HepG2 (cell line): ENCODE measurements around the gene CDC14B. TPM values are rescaled to one million over a fixed set of nuclear protein-coding genes. Genes with fewer than 3 reads are reported as not detected.

ENCODE experiments used
- ATAC-seq: fragments of 200-7000 bp; cut with Tn5 transposase; 3 replicates; pipeline ENCODE4 v1.9.1; 2020; ENCODE audit warnings: mild to moderate bottlenecking, moderate library complexity
- BruUV-seq: library from RNA; stranded (reverse); fragments of 400-500 nt; replicated peaks from 2 replicates; lab custom pipeline; 2021; lab: Mats Ljungman, UMichigan
- CTCF ChIA-PET: fragments of 300-600 bp; formaldehyde crosslinking; extraction: SDS; loops from one replicate; lab custom pipeline; 2021; ENCODE audit warnings: low total read pairs, inconsistent platforms, low intra/inter-chr PET ratio; lab: Yijun Ruan, JAX
- POLR2A ChIA-PET: fragments of 350-600 bp; sonication (Branson Sonifier 250); formaldehyde crosslinking; loops from one replicate; lab custom pipeline; 2020; ENCODE audit warnings: antibody characterized with exemption, inconsistent platforms; lab: Yijun Ruan, JAX
- DNase-seq: peaks from one replicate; pipeline ENCODE4 v3.0.0-alpha.2; 2015; ENCODE audit warnings: low spot score
- FAIRE-seq: peaks from 3 replicates; lab custom pipeline; 2011; peaks lifted over from hg19 to GRCh38; lab: Jason Lieb, UNC
- H2AFZ ChIP-seq: one replicate; pipeline ENCODE4 v1.6.1; 2011; ENCODE audit warnings: low read length, inconsistent platforms
- H3K27ac ChIP-seq: fragments of 300-600 bp; 3 replicates; pipeline ENCODE4 v1.8.0; 2011; ENCODE audit warnings: mixed run types, mild to moderate bottlenecking, mixed read lengths, low read length, inconsistent platforms; ENCODE audit not compliant: insufficient read depth; ENCODE audit errors: extremely low read length
- H3K27me3 ChIP-seq, 2 experiments: fragments of 200-600 bp in 1 of 2; 2 replicates in 1 of 2; 3 replicates in 1 of 2; pipeline versions ENCODE4 v1.6.0 to v1.8.0; 2011; ENCODE audit warnings: low read length in 2 of 2, mild to moderate bottlenecking in 2 of 2, moderate library complexity in 2 of 2, inconsistent platforms in 1 of 2; ENCODE audit not compliant: insufficient read depth in 2 of 2, control insufficient read depth in 1 of 2
- H3K36me3 ChIP-seq, 2 experiments: fragments of 200-600 bp in 1 of 2; replicated peaks in 1 of 2; 2 replicates in 1 of 2; 3 replicates in 1 of 2; pipeline versions ENCODE4 v1.5.1 to v1.8.0; 2011; ENCODE audit warnings: low read length in 2 of 2, inconsistent platforms in 1 of 2; ENCODE audit not compliant: insufficient read depth in 2 of 2, control insufficient read depth in 1 of 2
- H3K4me1 ChIP-seq: 2 replicates; pipeline ENCODE4 v1.5.1; 2012; ENCODE audit warnings: low read length, inconsistent platforms; ENCODE audit not compliant: insufficient read depth
- H3K4me2 ChIP-seq: 2 replicates; pipeline ENCODE4 v1.6.0; 2011; ENCODE audit warnings: low read depth, low read length, inconsistent platforms
- H3K4me3 ChIP-seq, 3 experiments: fragments of 200-600 bp in 1 of 3; sonication (generic), shearing (Covaris generic) in 1 of 3; replicated peaks in 1 of 3; 2 replicates each; pipeline ENCODE4 v1.5.1; 2011 to 2016; ENCODE audit warnings: low read length in 3 of 3, inconsistent platforms in 2 of 3, low read depth in 2 of 3, mild to moderate bottlenecking in 2 of 3, control low read depth in 1 of 3, mixed read lengths in 1 of 3; ENCODE audit not compliant: insufficient read depth in 1 of 3
- H3K79me2 ChIP-seq: one replicate; pipeline ENCODE4 v1.6.1; 2011; ENCODE audit warnings: low read length, inconsistent platforms; ENCODE audit not compliant: insufficient read depth
- H3K9ac ChIP-seq: 2 replicates; pipeline ENCODE4 v1.6.0; 2011; ENCODE audit warnings: mild to moderate bottlenecking, low read depth, low read length, inconsistent platforms; ENCODE audit not compliant: insufficient read depth
- H3K9me3 ChIP-seq: 2 replicates; pipeline ENCODE4 v1.5.1; 2012; ENCODE audit warnings: mild to moderate bottlenecking, low read length
- H4K20me1 ChIP-seq: 2 replicates; pipeline ENCODE4 v1.6.0; 2011; ENCODE audit warnings: inconsistent platforms, mild to moderate bottlenecking, low read length, moderate library complexity; ENCODE audit not compliant: insufficient read depth
- CEBPZ ChIP-seq: IDR thresholded peaks from 2 replicates; pipeline ENCODE4 v1.6.1; 2012; ENCODE audit warnings: low read length, improper control_type of control experiment
- CENPT ChIP-seq: sonication (generic); formaldehyde crosslinking; IDR thresholded peaks from 2 replicates; pipeline ENCODE4 v1.8.0; 2022; ENCODE audit warnings: low read depth, mild to moderate bottlenecking, moderate library complexity, missing genetic modification reagents
- DMAP1 ChIP-seq: IDR thresholded peaks from 2 replicates; pipeline ENCODE4 v1.6.1; 2016
- FOXK1 ChIP-seq: sonication (generic); formaldehyde crosslinking; IDR thresholded peaks from 2 replicates; pipeline ENCODE4 v1.4.0; 2020; ENCODE audit warnings: low read depth, missing genetic modification reagents, borderline replicate concordance
- PHF20 ChIP-seq: sonication (generic); formaldehyde crosslinking; IDR thresholded peaks from 2 replicates; pipeline ENCODE4 v1.5.0; 2020; ENCODE audit warnings: mild to moderate bottlenecking, missing genetic modification reagents
- POGK ChIP-seq: sonication (generic); formaldehyde crosslinking; conservative IDR thresholded peaks from 2 replicates; pipeline ENCODE4 v1.8.0; 2022; ENCODE audit warnings: mild to moderate bottlenecking, moderate library complexity, missing genetic modification reagents
- SMAD3 ChIP-seq: sonication (generic); formaldehyde crosslinking; IDR thresholded peaks from 2 replicates; pipeline ENCODE4 v1.4.0; 2020; ENCODE audit warnings: missing genetic modification reagents
- TFDP2 ChIP-seq: sonication (generic); formaldehyde crosslinking; IDR thresholded peaks from 2 replicates; pipeline ENCODE4 v1.4.0; 2020; ENCODE audit warnings: missing genetic modification reagents
- ZFP82 ChIP-seq: sonication (generic); formaldehyde crosslinking; IDR thresholded peaks from 2 replicates; pipeline ENCODE4 v1.5.1; 2020; ENCODE audit warnings: mild to moderate bottlenecking, missing genetic modification reagents, borderline replicate concordance
- ZNF232 ChIP-seq: sonication (generic); formaldehyde crosslinking; IDR thresholded peaks from 2 replicates; pipeline ENCODE4 v1.4.0; 2020; ENCODE audit warnings: missing genetic modification reagents, borderline replicate concordance
- ZNF24 ChIP-seq: fragments of 450-650 bp; IDR thresholded peaks from 2 replicates; pipeline ENCODE4 v1.6.1; 2017; ENCODE audit warnings: antibody characterized with exemption, mild to moderate bottlenecking
- ZNF510 ChIP-seq: sonication (generic); formaldehyde crosslinking; IDR thresholded peaks from 2 replicates; pipeline ENCODE4 v1.4.0; 2020; ENCODE audit warnings: low read depth, mild to moderate bottlenecking, missing genetic modification reagents
- ZNF546 ChIP-seq: sonication (generic); formaldehyde crosslinking; conservative IDR thresholded peaks from 2 replicates; pipeline ENCODE4 v1.8.1; 2023; ENCODE audit warnings: mild to moderate bottlenecking, missing genetic modification reagents
- ZNF773 ChIP-seq: sonication (generic); formaldehyde crosslinking; IDR thresholded peaks from 2 replicates; pipeline ENCODE4 v1.4.0; 2020; ENCODE audit warnings: missing genetic modification reagents, borderline replicate concordance
- ZNF782 ChIP-seq: sonication (generic); formaldehyde crosslinking; IDR thresholded peaks from 2 replicates; pipeline ENCODE4 v1.4.0; 2020; ENCODE audit warnings: missing genetic modification reagents, mild to moderate bottlenecking, borderline replicate concordance
- WGBS: methylation state at CpG from one replicate; pipeline ENCODE4 v1.1.6; 2017; ENCODE audit warnings: low lambda C conversion rate; 5-methylcytosine and 5-hydroxymethylcytosine counted together
- in situ Hi-C: cut with HindIII; loops from 2 replicates; pipeline ENCODE4 v1.10.0; 2017; ENCODE audit warnings: low pct_unique_long_range_greater_than_20kb; ENCODE audit not compliant: extremely low pct_ligation_motif_present
- intact Hi-C: fragments of 100-400 bp; cut with micrococcal nuclease; formaldehyde crosslinking; loops from one replicate; pipeline ENCODE4 v1.10.0; 2022; ENCODE audit not compliant: unreplicated experiment
- polyA plus RNA-seq, 8 experiments: library from polyadenylated mRNA; depleted of rRNA in 3 of 8; stranded (reverse) in 7 of 8; unstranded in 1 of 8; fragments of >200 nt; fragmentation: Illumina TruSeq in 4 of 8; extraction: Trizol in 4 of 8; gene quantifications; 2 replicates each; pipeline versions ENCODE4 v1.2.1 to v1.2.3, GENCODE V29; 2011 to 2016; ENCODE audit warnings: low read depth in 4 of 8, missing spikeins in 1 of 8, mixed read lengths in 1 of 8; ENCODE audit not compliant: insufficient read depth in 1 of 8
- total RNA-seq, 5 experiments: library from RNA; depleted of rRNA; stranded (reverse); fragments of >200 nt; fragmentation: Illumina TruSeq; extraction: Trizol; gene quantifications; 2 replicates each; pipeline ENCODE4 v1.2.3, GENCODE V29; 2016; ENCODE audit warnings: low read depth in 1 of 5

The CDC14B gene
- total and polyA plus RNA-seq, 2 of the 13 experiments (the other 11 are each of a cell fraction or from before 2014, with no cell fraction given), result 25.8 to 33.3 TPM

- no peak for ATAC-seq
- DNase-seq, result no peak
- over 99% methylated on average over 3 of the region's 3 CpGs for WGBS
- no peak for TF ChIP-seq CENPT (CRISPR knock-in tag)
- no peak for TF ChIP-seq ZNF782 (CRISPR knock-in tag)
- no peak for TF ChIP-seq SMAD3 (CRISPR knock-in tag)
- no peak for TF ChIP-seq ZNF546 (CRISPR knock-in tag)
- TF ChIP-seq CEBPZ, result no peak
- TF ChIP-seq ZNF773, result no peak
- TF ChIP-seq ZNF24, result no peak
- no peak for TF ChIP-seq POGK
- TF ChIP-seq DMAP1 (CRISPR knock-in tag), result no peak
- no peak for TF ChIP-seq ZFP82
- TF ChIP-seq PHF20, result no peak
- no peak for TF ChIP-seq TFDP2 (CRISPR knock-in tag)
- TF ChIP-seq ZNF510, result no peak
- no peak for TF ChIP-seq FOXK1 (CRISPR knock-in tag)
- TF ChIP-seq ZNF232 (CRISPR knock-in tag), result no peak
- Histone ChIP-seq H3K4me3 (no peak overlapping the region), H4K20me1 (no peaks in the 10 kb centered on the region), H3K79me2 (no peaks in the 10 kb centered on the region), H3K36me3 (peaks cover 5 to 34% of the 10 kb centered on the region in 2 experiments), H3K27ac (no peak overlapping the region), H3K4me1 (peaks cover 9% of the 10 kb centered on the region), H3K9me3 (no peaks in the 10 kb centered on the region), H3K4me2 (no peak overlapping the region), H3K9ac (no peak overlapping the region), H3K27me3 (no peaks in the 10 kb centered on the region), H2AFZ (no peak overlapping the region)
- BruUV-seq, result no TSS peak
- ChIA-PET POLR2A (no interaction called here), CTCF (no interaction called here)
- FAIRE-seq, result no peak
- in situ Hi-C loops (no loop called here), intact Hi-C loops (no loop called here)
These were observed 138.9 kb downstream of the CDC14B start for GRCh38 chr9:96480736-96481135.
